HG03378 (cell line): ENCODE results near the gene UFSP2.

Experiments used
- ATAC-seq: cut with Tn5 transposase; IDR thresholded peaks from one replicate; pipeline ENCODE4 v1.9.1; 2021; ENCODE audit warnings: mild to moderate bottlenecking, moderate library complexity; ENCODE audit not compliant: unreplicated experiment

UFSP2 gene

DNA sequence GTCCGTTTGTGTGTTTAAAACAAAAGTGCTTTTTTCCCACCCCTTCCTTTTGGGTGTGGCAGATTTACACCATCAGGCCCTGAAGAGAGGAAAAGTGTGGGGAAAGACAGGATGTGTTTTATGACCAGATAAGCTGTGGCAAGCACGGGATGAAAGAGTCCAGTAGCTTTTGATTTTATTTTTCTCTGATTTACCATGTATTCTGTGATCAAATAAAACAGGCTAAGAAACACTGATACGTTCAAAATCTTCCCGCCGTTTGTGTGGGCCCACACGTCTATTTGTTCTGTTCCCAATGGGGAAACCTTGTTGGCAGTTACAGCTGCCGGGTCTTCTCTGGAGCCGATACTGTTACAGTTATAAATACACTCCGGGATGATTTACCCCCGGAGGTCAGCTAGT lies 40.8 kb downstream of the UFSP2 start:
- no peak for ATAC-seq

DNA sequence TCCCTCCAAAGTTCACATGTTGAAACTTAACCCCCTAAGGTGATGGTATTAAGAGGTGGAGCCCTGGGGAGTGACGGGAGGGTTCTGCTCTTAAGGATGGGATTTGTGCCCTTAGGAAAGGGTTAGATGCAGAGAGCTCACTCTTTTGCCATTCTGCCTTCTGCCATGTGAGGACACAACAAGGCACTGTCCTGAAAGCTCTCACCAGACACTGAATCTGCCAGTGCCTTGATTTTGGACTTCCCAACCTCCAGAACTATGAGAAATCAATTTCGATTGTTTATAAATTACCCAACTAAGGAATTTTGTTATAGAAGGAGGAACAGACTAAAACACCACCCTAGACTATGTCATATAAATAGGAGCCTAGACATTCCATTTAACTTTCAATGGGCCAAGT lies 41.7 kb downstream of the UFSP2 start:
- ATAC-seq: no peak

DNA sequence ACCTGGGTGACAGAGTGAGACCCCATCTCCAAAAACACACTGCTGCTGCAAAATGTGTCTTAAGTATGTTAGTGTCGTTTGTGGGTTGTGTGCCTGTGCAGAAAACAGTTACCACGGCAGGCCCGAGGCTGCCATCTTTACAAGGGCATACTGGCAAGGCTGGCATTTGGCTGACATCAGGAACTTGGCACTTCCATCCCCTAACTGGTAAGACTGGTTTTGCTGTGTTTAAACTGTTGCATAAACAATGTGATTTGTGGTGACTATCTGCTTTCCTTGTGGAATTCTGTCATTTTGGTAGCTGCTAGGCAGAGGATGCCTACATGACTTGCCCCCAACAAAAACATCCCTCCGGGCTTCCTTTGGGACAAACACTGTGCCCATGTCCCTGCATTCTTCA lies 42.3 kb downstream of the UFSP2 start:
- ATAC-seq: no peak

DNA sequence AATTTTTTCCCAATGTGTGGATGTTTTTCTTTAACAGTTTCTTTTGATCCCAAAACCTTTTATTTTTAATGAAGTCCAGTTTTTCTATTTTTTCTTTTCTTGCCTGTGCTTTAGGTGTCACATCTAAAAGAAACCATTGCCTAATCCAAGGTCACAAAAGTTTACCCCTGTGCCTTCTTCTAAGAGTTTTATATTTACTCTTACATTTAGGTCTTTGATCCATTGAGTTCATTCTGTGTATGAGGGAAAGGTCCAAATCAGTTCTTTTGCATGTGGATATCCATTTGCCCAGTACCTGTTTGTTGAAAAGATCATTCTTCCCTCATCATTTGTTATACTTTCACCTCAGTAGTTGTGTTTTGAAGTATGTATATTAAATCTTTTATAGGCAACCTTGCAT lies 43.0 kb downstream of the UFSP2 start:
- ATAC-seq: no peak

DNA sequence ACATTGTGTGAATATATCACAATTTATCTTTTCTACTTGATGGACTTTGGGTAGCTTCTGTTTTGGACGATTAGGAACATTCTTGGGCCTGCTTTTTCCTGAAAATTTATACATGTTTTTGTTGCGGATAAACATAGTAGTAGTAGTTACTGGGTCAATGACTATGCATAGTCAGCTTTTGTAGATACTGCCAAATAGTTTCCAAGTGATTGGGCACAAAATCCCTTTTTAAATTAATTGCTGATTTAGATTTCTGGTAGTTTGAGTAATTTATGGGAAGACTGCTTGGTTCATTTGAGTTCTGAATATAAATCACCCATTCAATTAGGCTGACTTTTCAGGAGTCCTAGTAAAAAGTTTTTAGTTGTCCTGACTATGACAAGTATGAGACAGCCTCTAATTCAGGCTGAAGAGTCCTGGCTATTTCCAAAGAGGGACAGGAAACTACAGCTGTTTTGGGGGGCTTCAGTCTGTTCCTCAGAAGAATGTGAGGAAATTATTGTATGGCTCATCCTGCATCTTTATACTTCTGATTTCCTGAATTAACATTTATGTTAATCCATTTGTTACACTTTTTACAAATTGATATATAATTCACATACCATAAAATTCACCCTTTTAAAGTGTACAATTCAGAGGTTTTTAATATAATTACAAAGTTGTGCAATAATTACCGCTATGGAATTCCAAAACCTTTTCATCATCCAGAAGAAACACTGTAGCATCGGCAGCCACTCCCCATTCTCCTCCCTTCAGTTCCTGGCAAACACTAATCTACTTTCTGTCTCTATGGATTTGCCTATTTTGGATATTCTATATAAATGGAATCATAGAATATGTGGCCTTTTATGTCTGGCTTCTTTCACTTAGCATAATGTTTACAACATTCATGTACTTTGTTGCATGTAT lies 44.2 kb downstream of the UFSP2 start:
- ATAC-seq: no peak

DNA sequence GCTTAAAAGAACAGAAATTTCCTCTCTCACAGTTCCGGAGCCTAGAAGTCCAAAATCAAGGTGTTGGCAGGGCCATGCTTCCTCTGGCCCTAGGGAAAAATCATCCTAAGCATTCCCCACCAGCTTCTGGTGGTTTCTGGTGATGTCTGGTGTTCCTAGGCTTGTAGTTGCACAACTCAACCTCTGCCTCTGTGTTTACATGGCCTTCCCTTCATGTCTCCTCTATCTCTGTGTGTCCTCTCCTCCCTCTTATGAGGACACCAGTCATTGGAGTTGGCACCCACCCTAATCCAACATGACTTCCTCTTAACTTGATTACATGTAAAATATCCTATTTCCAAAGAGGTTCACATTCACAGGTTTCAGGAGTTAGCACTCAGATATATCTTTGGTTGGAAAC lies 45.4 kb downstream of the UFSP2 start:
- no peak for ATAC-seq

DNA sequence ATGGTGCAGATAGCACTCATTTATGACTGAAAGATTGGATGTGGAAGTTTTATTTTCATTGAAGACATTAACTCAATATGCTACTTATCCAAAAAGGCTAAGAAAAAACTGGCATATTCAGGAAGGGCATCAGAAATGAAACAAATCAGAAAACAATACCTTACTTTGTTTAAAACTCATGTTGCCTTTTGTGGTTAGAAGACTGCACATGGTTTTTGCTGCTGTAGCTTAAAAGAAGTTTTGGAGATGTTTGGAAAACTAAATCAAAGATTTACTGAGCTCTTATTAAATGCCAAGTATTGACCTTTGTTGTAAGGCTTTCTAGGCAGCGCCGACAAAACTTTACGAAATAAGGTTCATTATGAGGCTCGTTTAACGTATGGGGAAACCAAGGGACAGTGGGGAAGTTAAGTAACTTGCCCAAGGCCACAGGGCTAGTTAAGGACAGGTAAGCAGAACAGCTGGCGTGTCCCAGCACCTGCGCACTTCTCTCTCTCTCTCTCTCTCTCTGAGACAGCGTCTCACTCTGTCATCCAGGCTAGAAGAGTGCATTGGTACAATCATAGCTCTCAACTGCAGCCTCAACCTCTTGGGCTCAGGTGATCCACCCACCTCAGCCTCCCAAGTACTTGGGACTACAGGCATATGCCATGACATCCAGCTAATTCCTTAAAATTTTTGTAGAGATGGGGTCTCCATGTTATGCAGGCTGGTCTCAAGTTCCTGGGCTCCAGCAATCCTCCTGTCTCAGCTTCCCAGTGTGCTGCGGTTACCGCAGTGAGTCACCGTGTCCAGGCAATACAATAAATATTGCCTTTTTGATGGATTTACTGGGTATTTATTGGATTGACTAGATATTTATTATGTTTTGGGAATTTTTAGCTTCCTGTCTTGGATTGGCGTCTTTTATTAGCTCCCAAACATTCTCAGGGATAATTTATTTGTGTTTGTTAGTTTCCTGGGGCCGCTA lies 46.2 kb downstream of the UFSP2 start:
- ATAC-seq: no peak

DNA sequence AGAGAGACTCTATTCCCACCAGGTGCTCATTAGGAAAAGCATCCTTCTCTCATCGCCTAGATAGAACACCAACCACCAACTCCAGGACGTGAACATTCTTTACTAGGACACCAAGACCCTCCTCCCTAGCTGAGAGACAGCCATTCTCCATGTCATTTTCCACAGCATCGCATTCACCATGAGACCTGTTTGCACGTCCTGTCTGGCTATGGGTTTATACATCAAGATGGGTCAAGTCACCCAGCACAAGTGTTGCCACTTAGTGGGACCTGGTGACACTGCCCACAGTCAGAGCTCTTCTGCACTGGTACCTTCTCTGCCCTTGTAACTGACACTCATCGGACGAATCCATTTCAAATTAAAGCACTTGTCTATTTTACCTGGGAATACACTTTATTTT lies 47.5 kb downstream of the UFSP2 start:
- no peak for ATAC-seq

DNA sequence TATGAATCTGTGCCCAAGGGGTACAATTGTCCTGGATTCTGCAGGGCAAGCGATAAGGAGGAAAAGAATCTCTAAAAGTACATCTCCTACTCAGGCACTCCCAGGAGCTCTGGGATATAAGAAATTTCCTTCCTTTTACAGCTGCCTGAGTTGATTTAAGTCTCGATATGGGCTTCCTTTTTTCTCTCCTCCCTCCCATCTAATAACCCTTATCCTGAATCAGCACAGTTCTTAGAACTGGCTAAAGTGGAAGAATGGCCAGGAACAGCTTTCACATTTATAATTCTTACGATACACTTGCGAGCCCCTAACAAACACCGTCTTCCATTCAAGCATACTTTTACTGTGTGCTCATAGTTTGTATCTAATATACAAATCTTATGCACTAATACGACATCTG lies 51.2 kb downstream of the UFSP2 start:
- ATAC-seq: no peak

DNA sequence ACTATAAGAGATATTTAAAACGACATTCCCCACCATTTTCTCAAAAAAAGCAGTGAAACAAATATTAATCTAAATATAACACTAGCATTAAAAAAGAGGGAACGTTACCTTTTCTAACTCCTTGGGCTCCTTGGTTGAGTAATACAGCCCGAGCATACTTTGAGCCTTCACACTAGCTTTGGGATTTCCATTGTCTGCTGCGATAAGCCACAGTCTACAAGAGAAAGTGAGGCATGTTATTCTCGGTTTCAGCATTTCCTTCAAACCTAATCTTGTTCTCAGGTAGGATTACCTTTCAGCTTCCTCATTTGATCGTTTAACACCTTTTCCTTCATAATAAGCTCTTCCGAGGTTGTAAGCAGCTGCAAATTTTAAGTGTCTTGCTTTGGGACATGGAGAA lies 51.7 kb downstream of the UFSP2 start:
- ATAC-seq: no peak

DNA sequence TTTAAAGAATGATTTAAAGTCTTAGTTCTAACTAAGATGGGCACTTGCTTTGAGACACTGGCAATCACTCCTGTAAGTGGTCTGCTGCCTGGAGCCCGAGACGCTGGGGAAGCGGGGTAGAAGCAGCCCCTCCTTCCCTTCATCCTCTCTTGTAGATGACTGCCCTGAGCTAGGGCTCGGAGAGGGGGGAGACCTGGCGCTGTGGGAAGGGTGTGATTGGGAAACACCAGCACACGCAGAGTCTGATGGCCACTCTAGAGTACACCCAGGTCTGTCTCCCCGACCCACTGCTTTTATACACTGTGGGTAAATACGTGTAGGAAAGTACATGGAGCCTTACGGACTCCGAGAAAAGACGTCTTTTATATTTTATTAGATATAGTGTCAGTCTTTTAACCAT lies 54.1 kb downstream of the UFSP2 start:
- ATAC-seq: no peak

DNA sequence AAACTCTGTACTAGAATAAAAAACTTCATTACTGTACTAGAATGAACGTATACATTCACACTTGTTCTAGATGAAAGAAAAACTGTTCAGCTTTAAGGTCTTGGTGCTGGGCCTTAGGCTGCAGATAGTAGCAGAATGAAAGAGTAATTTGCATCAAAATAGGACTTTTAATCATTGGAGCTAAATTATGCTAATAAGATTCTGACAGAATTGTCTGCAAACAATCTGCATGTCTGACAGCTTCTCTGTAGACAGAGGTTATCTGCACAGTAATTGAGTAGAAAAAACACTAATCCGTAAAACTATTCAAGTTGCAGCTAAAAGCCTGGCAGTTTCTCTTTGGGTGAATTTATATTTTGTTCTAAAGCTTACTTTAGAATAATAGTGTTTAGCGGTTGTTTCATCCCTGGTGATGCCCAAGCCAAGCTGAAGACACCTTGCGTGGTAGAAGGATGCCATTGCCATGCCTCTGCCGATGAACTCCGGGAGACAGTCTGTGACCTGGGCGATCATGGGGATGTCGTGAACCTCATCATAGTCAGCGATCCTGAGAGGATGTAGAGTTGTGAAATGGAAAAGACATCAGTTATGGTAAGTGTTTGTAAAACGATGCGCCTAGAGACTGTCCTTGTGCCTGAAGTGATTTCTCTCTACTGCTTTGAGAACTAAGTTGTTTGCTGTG lies 55.4 kb downstream of the UFSP2 start:
- no peak for ATAC-seq

DNA sequence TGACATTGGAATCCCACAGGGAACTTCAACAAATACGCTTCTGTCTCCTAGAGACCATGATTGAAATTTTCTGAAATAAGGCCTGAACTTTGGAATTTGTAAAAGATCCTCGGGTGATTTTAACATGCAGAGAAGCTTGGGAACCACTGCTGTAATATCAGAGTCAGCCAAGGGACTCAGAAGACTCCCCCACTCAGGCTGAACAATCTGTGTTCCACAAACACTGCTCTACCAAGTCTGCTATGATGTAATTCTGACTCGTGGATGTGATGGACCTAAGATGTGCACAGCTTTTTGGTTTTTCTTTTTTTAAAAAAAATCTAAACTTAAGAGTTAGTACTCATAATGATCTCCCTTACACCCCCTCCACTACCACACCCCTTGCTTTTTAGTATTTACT lies 56.0 kb downstream of the UFSP2 start:
- no peak for ATAC-seq

DNA sequence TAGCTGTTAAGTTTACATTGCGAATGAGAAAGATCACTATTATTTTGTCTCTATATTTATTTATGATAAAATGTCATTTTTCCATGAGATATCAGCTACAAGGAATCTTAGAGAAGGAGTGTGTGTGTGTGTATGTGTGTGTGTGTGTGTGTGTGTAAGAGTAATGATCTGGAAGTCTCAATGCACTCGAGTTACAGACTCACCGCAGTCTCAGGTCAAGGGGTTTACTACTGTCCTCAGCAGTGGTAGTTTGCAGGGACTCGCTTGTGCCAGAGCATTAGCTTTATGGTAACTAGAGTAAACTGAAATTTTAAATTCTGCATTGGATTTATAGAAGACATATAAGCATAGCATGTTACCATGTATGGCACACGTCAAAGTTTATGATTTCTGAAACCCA lies 60.9 kb downstream of the UFSP2 start:
- ATAC-seq: no peak

DNA sequence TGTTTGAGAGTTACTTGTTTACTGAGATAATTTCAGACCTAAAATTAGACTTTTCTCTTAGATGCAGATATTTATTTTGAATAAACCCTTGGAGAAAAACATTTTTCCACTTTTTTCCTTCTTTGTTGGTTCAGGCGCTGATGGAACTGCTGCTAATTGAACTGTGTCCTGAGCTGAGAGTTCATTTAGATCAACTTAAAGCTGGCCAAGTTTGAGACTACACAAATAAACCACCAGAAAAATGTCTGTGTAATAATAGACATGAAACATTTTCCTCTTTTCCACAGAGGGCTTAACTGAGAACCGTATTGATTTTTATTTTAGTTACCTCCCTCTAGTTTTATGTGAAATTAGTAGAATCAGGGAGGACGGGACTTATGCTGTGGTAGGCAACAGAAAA lies 62.5 kb downstream of the UFSP2 start:
- no peak for ATAC-seq

DNA sequence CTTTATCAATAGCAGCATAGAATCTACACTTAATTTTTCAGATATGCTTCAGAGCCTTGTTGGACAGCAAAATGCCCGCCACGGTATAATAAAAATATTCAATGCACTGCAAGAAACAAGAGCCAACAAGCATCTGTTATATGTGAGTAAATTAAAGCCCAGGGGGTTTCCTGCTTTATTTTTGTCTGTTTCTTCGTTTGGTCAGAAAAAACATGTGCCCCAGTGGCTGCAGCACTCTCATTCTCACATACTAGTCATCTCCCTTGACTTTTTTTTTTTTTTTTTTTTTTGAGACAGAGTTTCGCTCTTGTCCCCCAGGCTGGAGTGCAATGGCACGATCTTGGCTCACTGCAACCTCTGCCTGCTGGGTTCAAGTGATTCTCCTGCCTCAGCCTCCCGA lies 63.2 kb downstream of the UFSP2 start:
- peak; percentile 49 for ATAC-seq

DNA sequence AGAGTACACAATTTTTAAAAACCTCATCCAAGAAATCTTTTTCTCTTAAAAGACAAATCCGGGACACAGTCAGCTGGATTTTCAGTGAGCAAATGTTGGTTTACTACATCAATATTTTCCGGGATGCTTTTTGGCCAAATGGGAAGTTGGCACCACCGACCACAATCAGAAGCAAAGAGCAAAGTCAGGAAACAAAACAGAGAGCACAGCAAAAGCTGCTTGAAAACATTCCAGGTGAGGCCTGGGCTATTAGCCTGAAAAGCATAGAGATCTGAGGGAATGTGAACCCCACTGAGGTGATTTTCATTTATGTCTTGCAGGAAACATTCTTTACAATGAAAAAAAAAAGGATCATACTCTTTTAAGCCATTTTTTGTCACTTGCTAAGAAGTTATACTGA lies 63.9 kb downstream of the UFSP2 start:
- no peak for ATAC-seq

DNA sequence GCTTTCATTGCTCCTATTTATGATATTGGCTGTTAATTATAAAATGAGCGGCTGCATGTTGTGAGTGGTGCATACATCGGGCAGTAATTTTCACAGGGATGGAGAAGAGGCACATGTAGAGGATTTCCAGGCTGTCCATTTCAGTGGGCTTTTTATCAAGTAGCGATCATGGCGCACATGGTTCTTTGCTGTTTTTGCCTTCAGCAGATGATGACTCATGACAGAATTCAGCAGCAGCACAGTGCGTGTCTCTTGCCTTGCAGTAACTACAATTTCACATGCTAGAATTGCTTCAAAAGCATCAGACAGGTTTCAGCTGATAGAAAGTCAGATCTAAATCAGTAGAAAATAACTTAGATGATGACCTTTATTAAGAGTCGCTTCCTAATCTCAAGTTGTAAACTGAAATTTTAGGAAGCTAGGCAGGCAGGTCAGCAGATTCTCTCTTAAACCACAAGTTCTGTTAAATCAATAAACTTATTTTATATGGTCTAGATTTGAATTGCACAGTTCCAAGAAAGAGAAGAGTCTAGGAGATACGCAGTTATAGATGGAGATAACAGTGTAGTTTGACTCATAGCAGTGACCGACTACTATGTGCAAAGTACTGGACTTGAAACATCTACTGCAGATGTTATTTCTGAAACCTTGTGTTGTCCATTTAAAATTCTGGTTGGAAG lies 65.9 kb downstream of the UFSP2 start:
- no peak for ATAC-seq

DNA sequence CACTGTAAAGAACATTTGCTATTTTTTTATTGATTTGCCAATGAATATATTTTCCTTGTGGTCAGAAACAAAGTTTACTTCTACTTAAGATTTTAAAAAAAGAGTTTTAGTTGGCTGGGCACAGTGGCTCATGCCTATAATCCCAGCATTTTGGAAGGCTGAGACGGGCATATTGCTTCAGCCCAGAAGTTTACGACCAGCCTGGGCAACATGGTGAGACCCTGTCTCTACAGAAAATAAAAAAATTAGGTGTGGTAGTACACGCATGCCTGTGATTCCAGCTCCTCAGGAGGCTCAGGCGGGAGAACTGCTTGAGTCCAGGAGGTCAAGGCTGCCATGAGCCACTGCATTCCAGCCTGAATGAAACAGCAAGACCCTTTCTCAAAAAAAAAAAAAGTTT lies 66.8 kb downstream of the UFSP2 start:
- no peak for ATAC-seq

DNA sequence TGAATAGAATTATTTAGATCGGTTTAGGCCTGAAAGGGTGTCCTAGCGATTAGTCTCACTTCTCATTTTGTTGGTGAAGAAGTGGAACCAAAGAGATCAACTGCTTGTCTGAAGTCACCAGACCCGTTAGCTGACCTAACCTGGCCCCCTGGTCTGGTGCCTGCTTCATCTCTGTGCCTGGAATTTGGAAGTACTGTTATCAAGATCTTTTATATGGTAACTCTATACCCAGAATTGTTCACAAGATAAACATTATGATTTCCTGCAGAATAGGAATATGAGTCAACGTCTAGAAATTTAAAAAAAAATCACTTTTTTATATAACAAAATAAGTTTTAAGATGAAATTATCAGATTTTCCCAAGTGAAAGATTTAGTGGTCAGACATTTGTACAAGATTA lies 67.2 kb downstream of the UFSP2 start:
- ATAC-seq: no peak
